GM15510 (cell line): Measurements from ENCODE around the gene TAOK2.

Experiments used
- POLR2A ChIP-seq: IDR thresholded peaks from 3 replicates; pipeline ENCODE4 v1.6.1; 2011; ENCODE audit warnings: borderline replicate concordance; ENCODE audit not compliant: insufficient read length; ENCODE audit errors: extremely low read depth

Gene TAOK2

GRCh38 chr16:29993191-29993902 is 19.7 kb downstream of the TAOK2 start:
- no peak for TF ChIP-seq POLR2A

DNA sequence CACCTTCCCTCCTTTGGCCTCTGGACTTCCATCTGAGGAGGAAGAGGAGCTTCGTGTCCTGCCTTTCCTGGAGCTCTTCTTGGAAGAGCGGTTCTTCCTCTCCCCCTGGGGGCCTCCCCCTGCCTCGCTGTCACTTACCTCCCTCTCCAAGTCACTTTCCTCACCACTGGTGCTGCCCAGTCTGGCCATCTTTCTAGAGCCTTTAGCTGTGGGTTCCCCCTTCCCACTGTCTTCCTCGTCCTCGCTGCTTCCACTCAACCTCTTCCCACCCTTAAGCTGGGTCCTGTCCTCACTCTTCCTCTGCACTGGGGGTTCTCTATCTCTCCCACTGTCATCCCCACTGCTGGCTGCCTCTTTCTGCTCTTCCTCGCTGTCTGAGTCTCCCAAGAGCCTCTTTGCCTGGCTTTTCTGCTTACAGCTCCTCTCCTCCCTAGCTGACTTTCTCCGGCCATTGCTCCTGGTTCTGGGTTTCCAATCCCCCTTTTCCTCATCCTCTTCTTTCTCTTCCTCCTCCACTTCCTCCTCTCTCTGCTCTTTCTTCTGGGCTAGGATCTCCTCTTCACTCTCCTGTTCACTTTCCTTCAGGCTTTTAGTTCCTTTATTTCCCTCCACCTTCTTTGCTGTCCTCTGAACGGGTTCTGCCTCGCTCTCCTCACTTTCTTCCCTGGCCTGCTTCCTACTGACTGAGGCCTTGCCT is 20.4 kb downstream of the TAOK2 start:
- TF ChIP-seq POLR2A = no peak

- TF ChIP-seq POLR2A = no peak
Observed at GRCh38 chr16:29994600-29995323, 21.1 kb downstream of the TAOK2 start.

DNA sequence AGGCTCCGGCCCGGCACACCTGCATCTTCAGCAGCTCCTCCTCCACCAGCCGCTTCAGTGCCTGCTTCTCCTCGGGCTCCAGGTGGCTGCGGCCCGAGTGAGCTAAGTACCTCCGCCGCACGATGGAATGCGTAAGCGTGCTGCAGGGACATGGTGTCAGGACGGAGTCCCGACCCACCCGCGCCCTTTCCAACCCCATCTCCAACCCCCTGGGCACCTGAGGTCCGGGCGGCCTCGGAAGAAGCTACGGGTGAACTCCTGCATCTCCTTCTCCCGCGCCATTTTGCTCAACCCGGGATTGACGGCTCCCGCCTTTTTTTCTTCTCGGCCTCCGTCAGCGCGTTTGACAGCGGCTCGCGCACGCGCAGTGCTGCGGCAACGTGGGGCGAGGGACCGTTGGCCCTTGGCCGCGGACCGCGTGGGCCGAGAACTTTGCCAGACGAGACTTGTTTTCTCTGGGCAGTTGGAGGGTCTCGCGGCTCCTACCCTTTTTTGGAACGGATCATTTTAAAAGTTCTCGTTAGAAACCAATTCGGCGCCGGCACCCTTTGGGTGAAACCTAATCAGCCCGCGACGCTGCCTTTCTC is 21.7 kb downstream of the TAOK2 start, which contains the start of gene HIRIP3:
TSS of gene HIRIP3 (minus strand) at position 294 of the 587 bp plus-strand sequence. CDS start at position 282, 12 bp downstream.
- TF ChIP-seq POLR2A = peak; percentile 39

- peak; percentile 70 for TF ChIP-seq POLR2A
Observed at GRCh38 chr16:29995911-29996765, 22.5 kb downstream of the TAOK2 start, which contains the start of gene INO80E. Gene INO80E, plus strand, starts transcription at chr16:29996241. Its CDS starts 70 bp downstream, at chr16:29996311.

DNA sequence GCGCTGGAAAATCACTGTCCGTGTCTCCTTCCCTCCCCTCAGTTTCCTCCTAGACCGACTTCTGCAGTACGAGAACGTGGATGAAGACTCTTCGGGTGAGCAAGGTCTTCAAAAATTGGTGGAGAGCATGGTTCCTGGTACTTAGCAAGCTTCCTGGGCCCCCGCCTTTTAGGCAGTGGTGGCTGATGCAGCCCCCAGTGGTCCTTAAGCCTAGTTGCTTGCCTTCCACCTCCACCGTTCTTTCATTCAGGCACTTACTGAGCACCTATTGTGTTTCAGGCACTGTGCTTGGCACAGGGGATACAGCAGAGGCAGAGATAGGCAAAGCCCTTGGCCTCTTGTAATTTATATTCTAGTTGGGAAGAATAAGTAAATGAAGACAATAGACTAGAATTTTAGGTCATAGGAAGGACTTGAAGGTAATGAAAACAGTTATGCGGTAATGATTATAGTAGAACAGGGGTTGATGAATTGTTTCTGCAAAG is 23.1 kb downstream of the TAOK2 start:
- TF ChIP-seq POLR2A = no peak

DNA sequence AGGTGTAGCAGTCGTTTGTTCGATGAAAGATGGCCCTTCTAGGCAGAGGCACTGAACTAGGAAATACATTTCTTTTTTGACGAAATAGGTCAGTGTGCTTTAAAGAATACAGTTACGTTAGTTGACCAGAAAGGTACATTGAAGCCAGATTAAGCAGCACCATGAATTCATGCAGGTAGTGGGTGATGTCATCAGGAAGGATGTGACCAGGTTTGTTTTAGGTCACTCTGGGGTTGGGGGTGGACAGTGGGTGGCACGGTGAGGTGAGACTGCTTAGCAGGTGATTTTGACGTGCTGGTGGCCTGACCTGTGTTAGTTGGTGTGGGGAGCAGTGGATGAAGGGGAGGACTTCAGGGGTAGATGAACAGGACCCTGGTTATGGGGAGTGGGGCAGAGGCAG is 25.9 kb downstream of the TAOK2 start:
- TF ChIP-seq POLR2A = no peak

GRCh38 chr16:30000735-30001631 is 27.3 kb downstream of the TAOK2 start:
- TF ChIP-seq POLR2A = no peak

DNA sequence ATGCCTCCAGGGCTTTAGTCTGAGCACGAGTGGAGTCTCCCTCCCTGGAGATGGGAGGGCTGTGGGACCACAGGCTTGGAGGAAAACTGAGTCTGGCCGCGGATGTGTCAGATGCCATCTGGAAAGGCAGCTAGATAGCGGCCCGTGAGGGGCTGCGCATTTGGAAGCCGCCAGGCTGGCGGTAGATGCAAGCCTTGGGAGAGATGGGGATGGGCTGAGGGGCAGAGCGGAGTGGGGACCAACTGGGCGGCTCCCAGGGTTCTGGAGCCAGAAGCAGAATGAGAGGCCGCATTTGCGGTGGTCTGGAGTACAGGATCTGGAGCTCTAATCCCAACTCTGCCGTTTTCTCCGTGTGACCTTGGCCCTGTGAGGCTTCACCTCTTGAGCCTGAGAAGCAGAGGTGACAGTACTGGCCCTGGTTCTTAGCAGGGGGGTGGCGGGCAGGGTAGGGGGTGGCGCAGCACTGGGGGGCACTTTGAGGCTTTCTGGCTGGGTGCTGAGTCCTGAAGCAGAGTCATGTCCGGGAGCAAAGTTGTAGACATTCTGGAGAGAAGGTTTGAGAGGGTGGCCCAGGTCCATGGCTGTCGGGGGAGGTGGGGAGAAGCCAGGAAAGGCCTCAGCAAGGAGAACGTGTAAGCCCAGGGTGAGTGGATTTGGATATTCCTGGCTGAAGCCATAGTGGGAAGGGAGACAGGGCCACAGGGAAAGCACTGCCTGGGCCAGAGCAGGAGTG is 29.1 kb downstream of the TAOK2 start:
- no peak for TF ChIP-seq POLR2A

DNA sequence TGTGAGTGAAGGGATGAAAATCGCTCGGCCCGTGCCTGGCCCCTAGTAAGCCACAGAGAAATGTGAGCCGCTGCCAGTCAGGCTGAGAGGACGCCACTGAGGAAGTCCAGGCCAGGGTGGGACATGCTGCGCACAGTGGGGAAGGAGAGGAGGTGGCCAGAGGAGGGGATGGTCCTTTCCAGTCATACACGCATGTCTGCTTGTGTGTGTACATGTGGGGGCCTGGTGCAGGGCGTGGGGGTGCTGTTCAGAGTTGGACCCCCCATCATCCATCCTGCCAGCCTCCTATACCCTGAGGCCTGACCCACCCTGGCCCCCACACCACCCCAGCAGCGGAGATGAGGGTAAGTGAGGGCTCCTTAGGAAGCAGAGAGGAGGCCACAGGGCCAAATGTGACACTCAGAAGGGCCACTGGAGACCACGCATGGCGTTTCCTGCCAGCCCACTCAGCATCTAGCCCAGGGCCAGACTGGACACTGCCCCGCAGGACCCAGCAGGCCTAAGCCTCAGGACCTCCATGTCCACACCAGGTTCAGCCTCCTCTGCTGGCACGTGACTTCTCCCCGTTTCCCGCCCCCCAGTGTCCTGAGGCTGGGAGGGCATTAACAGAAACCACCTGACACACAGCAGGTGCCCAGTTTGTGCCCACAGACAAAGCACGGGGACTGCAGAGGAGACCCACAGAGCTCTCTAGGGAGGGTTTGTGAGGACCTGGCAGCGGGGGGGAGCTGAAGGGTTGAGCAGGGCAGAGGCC is 30.2 kb downstream of the TAOK2 start:
- TF ChIP-seq POLR2A = no peak

- TF ChIP-seq POLR2A = no peak
Observed at GRCh38 chr16:30004424-30004776, 30.7 kb downstream of the TAOK2 start.

DNA sequence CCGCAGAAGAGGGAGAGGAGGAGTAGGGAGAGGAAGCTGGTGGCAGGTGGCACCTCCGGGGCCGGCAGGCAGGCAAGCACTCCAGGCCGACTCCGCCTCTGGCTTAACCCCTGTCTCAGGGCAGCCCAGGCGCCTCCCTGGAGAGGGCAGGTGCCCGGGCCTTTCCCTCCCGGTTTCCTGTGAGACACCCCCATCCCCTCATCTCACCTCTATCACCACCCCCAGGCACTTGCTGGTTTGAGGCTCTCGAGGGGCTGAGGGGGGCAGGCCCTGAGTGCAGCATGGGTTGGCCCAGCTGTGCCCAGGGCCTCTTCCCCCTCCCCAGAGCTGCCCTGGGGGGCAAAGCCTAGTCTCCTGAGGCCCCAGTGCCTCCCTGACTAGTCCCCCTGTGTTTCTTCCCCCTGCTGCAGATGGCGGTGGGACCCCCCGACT is 31.2 kb downstream of the TAOK2 start:
- no peak for TF ChIP-seq POLR2A
